DMS153 treated with DMSO at 0.1 percent for 48 hours (cell line): Measurements from ENCODE around the gene DMBT1.

Experiments
- DNase-seq: peaks from one replicate; lab custom pipeline; 2025; ENCODE audit not compliant: unreplicated experiment; lab: John Stamatoyannopoulos, UW

Gene DMBT1

GRCh38 chr10:122560279-122560804 is at the start of gene DMBT1:
Gene DMBT1, plus strand, starts transcription at chr10:122560754. Its CDS starts 17 bp downstream, at chr10:122560771.
- DNase-seq: no peak

- no peak for DNase-seq
These were observed 47.5 kb upstream of the DMBT1 start for GRCh38 chr10:122513053-122513452.

- DNase-seq: no peak
These were observed 46.3 kb upstream of the DMBT1 start for GRCh38 chr10:122514045-122514840.

GRCh38 chr10:122515022-122515424 is 45.5 kb upstream of the DMBT1 start:
- DNase-seq: no peak

- no peak for DNase-seq
These were observed 44.8 kb upstream of the DMBT1 start for GRCh38 chr10:122515588-122516231.

GRCh38 chr10:122516734-122517133 is 43.8 kb upstream of the DMBT1 start:
- DNase-seq: no peak

- no peak for DNase-seq
These were observed 41.4 kb upstream of the DMBT1 start for GRCh38 chr10:122519144-122519543.

GRCh38 chr10:122519873-122520272 is 40.7 kb upstream of the DMBT1 start:
- no peak for DNase-seq

GRCh38 chr10:122521011-122521410 is 39.5 kb upstream of the DMBT1 start:
- DNase-seq: no peak

GRCh38 chr10:122524811-122525210 is 35.7 kb upstream of the DMBT1 start:
- DNase-seq: no peak

- DNase-seq: no peak
These were observed 34.8 kb upstream of the DMBT1 start for GRCh38 chr10:122525788-122526187.

- no peak for DNase-seq
These were observed 33.7 kb upstream of the DMBT1 start for GRCh38 chr10:122526892-122527291.

GRCh38 chr10:122530177-122530576 is 30.4 kb upstream of the DMBT1 start:
- no peak for DNase-seq

- DNase-seq: no peak
These were observed 29.3 kb upstream of the DMBT1 start for GRCh38 chr10:122531261-122531660.

- no peak for DNase-seq
These were observed 28.6 kb upstream of the DMBT1 start for GRCh38 chr10:122531939-122532338.

GRCh38 chr10:122532601-122533296 is 27.8 kb upstream of the DMBT1 start:
- DNase-seq: no peak

GRCh38 chr10:122537545-122537944 is 23.0 kb upstream of the DMBT1 start:
- no peak for DNase-seq

GRCh38 chr10:122541541-122542002 is 19.0 kb upstream of the DMBT1 start:
- DNase-seq: no peak

- DNase-seq: no peak
These were observed 16.7 kb upstream of the DMBT1 start for GRCh38 chr10:122543676-122544445.

- no peak for DNase-seq
These were observed 16.1 kb upstream of the DMBT1 start for GRCh38 chr10:122544493-122544892.

GRCh38 chr10:122546242-122546641 is 14.3 kb upstream of the DMBT1 start:
- no peak for DNase-seq
